HEK293 (cell line): ENCODE measurements around the gene RASSF1.

ENCODE experiments used
- YY1 ChIP-seq: fragments of 450-650 bp; formaldehyde crosslinking; IDR thresholded peaks from 2 replicates; pipeline ENCODE4 v1.5.1; 2018; ENCODE audit warnings: missing biosample characterization, missing genetic modification characterization
- ZNF48 ChIP-seq: fragments of 450-650 bp; formaldehyde crosslinking; IDR thresholded peaks from 2 replicates; pipeline ENCODE4 v1.5.1; 2016; ENCODE audit warnings: missing biosample characterization, missing genetic modification characterization
- ZNF514 ChIP-seq: fragments of 450-650 bp; formaldehyde crosslinking; IDR thresholded peaks from 2 replicates; pipeline ENCODE4 v1.5.1; 2016; ENCODE audit warnings: missing biosample characterization, missing genetic modification characterization
- TF ChIP-seq, protein P1 (sequence below): fragments of 450-650 bp; formaldehyde crosslinking; IDR thresholded peaks from 2 replicates; pipeline ENCODE4 v1.5.1; 2016; ENCODE audit warnings: missing biosample characterization, missing genetic modification characterization
- TF ChIP-seq, protein P2 (sequence below): fragments of 450-650 bp; formaldehyde crosslinking; IDR thresholded peaks from 2 replicates; pipeline ENCODE4; 2016; ENCODE audit warnings: missing biosample characterization, missing genetic modification characterization
- TF ChIP-seq, protein P3 (sequence below): fragments of 450-650 bp; formaldehyde crosslinking; IDR thresholded peaks from 2 replicates; pipeline ENCODE4 v1.5.1; 2016; ENCODE audit warnings: missing biosample characterization, missing genetic modification characterization

DNA sequence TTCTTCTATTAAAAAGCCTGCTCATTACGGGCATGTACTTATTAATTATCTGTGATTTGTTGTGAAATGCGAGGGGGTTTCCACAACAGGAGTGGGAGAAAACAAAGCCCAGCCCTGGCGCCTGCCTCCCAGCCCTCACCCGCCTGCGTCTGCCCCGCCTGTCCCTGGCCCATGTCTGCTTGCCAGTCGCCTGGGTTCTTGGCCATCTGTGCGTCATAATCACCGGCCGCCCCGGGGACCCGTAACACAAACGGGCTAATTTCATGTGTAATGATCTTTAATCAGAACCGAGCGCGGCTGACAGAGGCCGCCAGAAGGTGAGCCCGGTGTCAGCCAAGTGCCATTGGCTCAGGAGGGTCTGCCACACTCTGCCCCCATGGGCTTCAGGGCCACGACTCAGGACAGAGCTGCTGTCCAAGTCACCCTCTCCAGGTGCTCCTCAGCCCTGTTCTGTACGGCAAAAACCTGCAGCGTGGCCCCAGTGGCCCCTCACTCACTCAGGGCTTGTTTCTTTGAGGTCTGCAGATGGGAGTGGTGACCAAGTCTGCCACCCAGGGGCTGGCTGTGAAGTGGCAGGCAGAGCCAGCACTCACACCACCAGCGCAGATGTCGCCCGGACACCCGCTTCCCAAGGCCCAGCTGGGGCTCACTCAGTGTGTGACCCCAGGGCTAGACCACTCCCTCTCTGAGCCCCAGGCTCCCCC lies 47.5 kb upstream of the RASSF1 start:
- TF ChIP-seq, protein P1, sequence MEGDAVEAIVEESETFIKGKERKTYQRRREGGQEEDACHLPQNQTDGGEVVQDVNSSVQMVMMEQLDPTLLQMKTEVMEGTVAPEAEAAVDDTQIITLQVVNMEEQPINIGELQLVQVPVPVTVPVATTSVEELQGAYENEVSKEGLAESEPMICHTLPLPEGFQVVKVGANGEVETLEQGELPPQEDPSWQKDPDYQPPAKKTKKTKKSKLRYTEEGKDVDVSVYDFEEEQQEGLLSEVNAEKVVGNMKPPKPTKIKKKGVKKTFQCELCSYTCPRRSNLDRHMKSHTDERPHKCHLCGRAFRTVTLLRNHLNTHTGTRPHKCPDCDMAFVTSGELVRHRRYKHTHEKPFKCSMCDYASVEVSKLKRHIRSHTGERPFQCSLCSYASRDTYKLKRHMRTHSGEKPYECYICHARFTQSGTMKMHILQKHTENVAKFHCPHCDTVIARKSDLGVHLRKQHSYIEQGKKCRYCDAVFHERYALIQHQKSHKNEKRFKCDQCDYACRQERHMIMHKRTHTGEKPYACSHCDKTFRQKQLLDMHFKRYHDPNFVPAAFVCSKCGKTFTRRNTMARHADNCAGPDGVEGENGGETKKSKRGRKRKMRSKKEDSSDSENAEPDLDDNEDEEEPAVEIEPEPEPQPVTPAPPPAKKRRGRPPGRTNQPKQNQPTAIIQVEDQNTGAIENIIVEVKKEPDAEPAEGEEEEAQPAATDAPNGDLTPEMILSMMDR = peak; percentile 30; the same call in 1 of the 2 replicates
- TF ChIP-seq, protein P2, sequence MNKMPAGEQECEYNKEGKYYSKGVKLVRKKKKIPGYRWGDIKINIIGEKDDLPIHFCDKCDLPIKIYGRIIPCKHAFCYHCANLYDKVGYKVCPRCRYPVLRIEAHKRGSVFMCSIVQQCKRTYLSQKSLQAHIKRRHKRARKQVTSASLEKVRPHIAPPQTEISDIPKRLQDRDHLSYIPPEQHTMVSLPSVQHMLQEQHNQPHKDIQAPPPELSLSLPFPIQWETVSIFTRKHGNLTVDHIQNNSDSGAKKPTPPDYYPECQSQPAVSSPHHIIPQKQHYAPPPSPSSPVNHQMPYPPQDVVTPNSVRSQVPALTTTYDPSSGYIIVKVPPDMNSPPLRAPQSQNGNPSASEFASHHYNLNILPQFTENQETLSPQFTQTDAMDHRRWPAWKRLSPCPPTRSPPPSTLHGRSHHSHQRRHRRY (tag by site-specific recombination) = no peak
- TF ChIP-seq ZNF514 (no peak), YY1 (no peak), ZNF48 (no peak)
- TF ChIP-seq, protein P3, sequence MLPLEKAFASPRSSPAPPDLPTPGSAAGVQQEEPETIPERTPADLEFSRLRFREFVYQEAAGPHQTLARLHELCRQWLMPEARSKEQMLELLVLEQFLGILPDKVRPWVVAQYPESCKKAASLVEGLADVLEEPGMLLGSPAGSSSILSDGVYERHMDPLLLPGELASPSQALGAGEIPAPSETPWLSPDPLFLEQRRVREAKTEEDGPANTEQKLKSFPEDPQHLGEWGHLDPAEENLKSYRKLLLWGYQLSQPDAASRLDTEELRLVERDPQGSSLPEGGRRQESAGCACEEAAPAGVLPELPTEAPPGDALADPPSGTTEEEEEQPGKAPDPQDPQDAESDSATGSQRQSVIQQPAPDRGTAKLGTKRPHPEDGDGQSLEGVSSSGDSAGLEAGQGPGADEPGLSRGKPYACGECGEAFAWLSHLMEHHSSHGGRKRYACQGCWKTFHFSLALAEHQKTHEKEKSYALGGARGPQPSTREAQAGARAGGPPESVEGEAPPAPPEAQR (tag by site-specific recombination) = no peak
